MM.1S (cell line): ENCODE data around the gene VTI1B.

ENCODE experiments used
- DNase-seq: peaks from one replicate; pipeline ENCODE4 v3.0.0-alpha.2; 2015
- H2AFZ ChIP-seq: fragments of 300-600 bp; sonication (generic); 2 replicates; pipeline ENCODE4 v1.6.0; 2016; ENCODE audit warnings: antibody characterized with exemption, low read length
- H3F3A ChIP-seq: fragments of 300-600 bp; sonication (generic); 2 replicates; pipeline ENCODE4 v1.6.1; 2016; ENCODE audit warnings: mild to moderate bottlenecking, antibody characterized with exemption, low read length, moderate library complexity, mixed read lengths; ENCODE audit not compliant: insufficient read depth
- H3K27ac ChIP-seq: fragments of 300-600 bp; sonication (generic); 2 replicates; pipeline ENCODE4 v1.5.1; 2016; ENCODE audit warnings: mild to moderate bottlenecking, low read length
- H3K27me3 ChIP-seq: fragments of 300-600 bp; sonication (generic); replicated peaks from 2 replicates; pipeline ENCODE4 v1.6.0; 2016; ENCODE audit warnings: low read length; ENCODE audit not compliant: insufficient read depth
- H3K36me3 ChIP-seq: fragments of 300-600 bp; sonication (generic); replicated peaks from 2 replicates; pipeline ENCODE4 v1.6.1; 2016; ENCODE audit warnings: mild to moderate bottlenecking, low read length, mixed read lengths; ENCODE audit not compliant: insufficient read depth
- H3K4me1 ChIP-seq: fragments of 300-600 bp; sonication (generic); 2 replicates; pipeline ENCODE4 v1.6.1; 2016; ENCODE audit warnings: low read length, mixed read lengths
- H3K4me2 ChIP-seq: fragments of 300-600 bp; sonication (generic); 2 replicates; pipeline ENCODE4 v1.6.0; 2016; ENCODE audit warnings: low read depth, low read length
- H3K4me3 ChIP-seq: fragments of 300-600 bp; sonication (generic); 2 replicates; pipeline ENCODE4 v1.5.1; 2016; ENCODE audit warnings: low read length, mixed read lengths
- H3K79me2 ChIP-seq: fragments of 300-600 bp; sonication (generic); 2 replicates; pipeline ENCODE4 v1.6.1; 2016; ENCODE audit warnings: mixed run types, low read length, mixed read lengths
- H3K9ac ChIP-seq: fragments of 300-600 bp; sonication (generic); 2 replicates; pipeline ENCODE4 v1.6.1; 2016; ENCODE audit warnings: low read length, mixed read lengths
- H3K9me2 ChIP-seq: fragments of 300-600 bp; sonication (generic); replicated peaks from 2 replicates; pipeline ENCODE4 v1.6.1; 2016; ENCODE audit warnings: mild to moderate bottlenecking, low read length, mixed read lengths; ENCODE audit not compliant: insufficient read depth
- H3K9me3 ChIP-seq: fragments of 300-600 bp; sonication (generic); replicated peaks from 2 replicates; pipeline ENCODE4 v1.6.1; 2016; ENCODE audit warnings: mild to moderate bottlenecking, low read length, mixed read lengths; ENCODE audit not compliant: insufficient read depth
- H4K20me1 ChIP-seq: fragments of 300-600 bp; sonication (generic); 2 replicates; pipeline ENCODE4 v1.6.1; 2016; ENCODE audit warnings: mild to moderate bottlenecking, low read length, moderate library complexity, mixed read lengths; ENCODE audit not compliant: insufficient read depth
- CTCF ChIP-seq: fragments of 300-600 bp; sonication (generic); IDR thresholded peaks from 2 replicates; pipeline ENCODE4 v1.5.1; 2016; ENCODE audit warnings: antibody characterized with exemption, low read length, mixed read lengths
- EZH2 ChIP-seq: fragments of 300-600 bp; sonication (generic); optimal IDR thresholded peaks from 2 replicates; pipeline ENCODE3; 2017; ENCODE audit warnings: low read depth, mild to moderate bottlenecking, antibody characterized with exemption, low read length, mixed read lengths
- EZH2phosphoT487 ChIP-seq: fragments of 300-600 bp; sonication (generic); IDR thresholded peaks from 2 replicates; pipeline ENCODE4 v1.6.1; 2018; ENCODE audit warnings: antibody characterized with exemption, low read length

The VTI1B gene

GRCh38 chr14:67653651-67654280 is 20.7 kb downstream of the VTI1B start:
- no peak overlapping the region for H3K4me2 ChIP-seq
- H3F3A ChIP-seq = no peaks in the 10 kb centered on the region
- H3K79me2 ChIP-seq = no peaks in the 10 kb centered on the region
- H3K36me3 ChIP-seq = no peaks in the 10 kb centered on the region
- H3K27ac ChIP-seq = no peak overlapping the region
- no peak overlapping the region for H3K9ac ChIP-seq
- TF ChIP-seq EZH2phosphoT487 (no peak), EZH2 (no peak), CTCF (no peak)
- H3K4me1 ChIP-seq = no peaks in the 10 kb centered on the region
- H4K20me1 ChIP-seq = no peaks in the 10 kb centered on the region
- H3K4me3 ChIP-seq = no peak overlapping the region
- H3K9me2 ChIP-seq = no peaks in the 10 kb centered on the region
- H3K9me3 ChIP-seq = no peaks in the 10 kb centered on the region
- no peak overlapping the region for H2AFZ ChIP-seq
- DNase-seq = no peak
- no peaks in the 10 kb centered on the region for H3K27me3 ChIP-seq

- no peaks in the 10 kb centered on the region for H3K4me1 ChIP-seq
- no peaks in the 10 kb centered on the region for H3K27me3 ChIP-seq
- no peak overlapping the region for H3K27ac ChIP-seq
- H3F3A ChIP-seq = no peaks in the 10 kb centered on the region
- no peak overlapping the region for H3K9ac ChIP-seq
- no peaks in the 10 kb centered on the region for H3K9me2 ChIP-seq
- TF ChIP-seq CTCF (no peak), EZH2 (no peak), EZH2phosphoT487 (no peak)
- H3K9me3 ChIP-seq = no peaks in the 10 kb centered on the region
- no peak overlapping the region for H3K4me3 ChIP-seq
- no peaks in the 10 kb centered on the region for H4K20me1 ChIP-seq
- H2AFZ ChIP-seq = no peak overlapping the region
- no peaks in the 10 kb centered on the region for H3K79me2 ChIP-seq
- no peak overlapping the region for H3K4me2 ChIP-seq
- DNase-seq = no peak
- H3K36me3 ChIP-seq = no peaks in the 10 kb centered on the region
Observed at GRCh38 chr14:67652189-67652588, 22.2 kb downstream of the VTI1B start.

GRCh38 chr14:67650694-67651093 is 23.7 kb downstream of the VTI1B start:
- Histone ChIP-seq H3K9ac (no peak overlapping the region), H3K36me3 (no peaks in the 10 kb centered on the region), H4K20me1 (no peaks in the 10 kb centered on the region)

More at GRCh38 chr14:67650694-67651093, 23.7 kb downstream of the VTI1B start:
- Histone ChIP-seq H3K9me3 (no peaks in the 10 kb centered on the region), H3K27ac (no peak overlapping the region), H3K4me1 (no peaks in the 10 kb centered on the region), H3K27me3 (no peaks in the 10 kb centered on the region), H3K79me2 (no peaks in the 10 kb centered on the region), H3K4me2 (no peak overlapping the region), H3F3A (no peaks in the 10 kb centered on the region), H2AFZ (no peak overlapping the region), H3K4me3 (no peak overlapping the region), H3K9me2 (no peaks in the 10 kb centered on the region)
- DNase-seq = no peak
- TF ChIP-seq CTCF = no peak
- TF ChIP-seq EZH2phosphoT487 = no peak
- no peak for TF ChIP-seq EZH2
